Naive thymus-derived CD4-positive, alpha-beta T cell (primary cell): ENCODE data around the gene TYRP1. TPM values are rescaled to one million over a fixed set of nuclear protein-coding genes. Genes with fewer than 3 reads are reported as not detected.

Source experiments
- ATAC-seq: fragments of 150-1000 bp; cut with Tn5 transposase; 2 replicates; pipeline ENCODE4 v1.10.0; 2021; ENCODE audit warnings: mild to moderate bottlenecking, moderate library complexity
- CTCF ChIA-PET: fragments of 350-600 bp; sonication (Branson Sonifier 250); formaldehyde crosslinking; loops from one replicate; lab custom pipeline; 2021; ENCODE audit warnings: antibody characterized with exemption; lab: Charles Lee
- POLR2A ChIA-PET: fragments of 350-600 bp; sonication (Branson Sonifier 250); formaldehyde crosslinking; loops from one replicate; lab custom pipeline; 2021; ENCODE audit warnings: antibody characterized with exemption, inconsistent platforms; lab: Charles Lee
- DNase-seq, 9 donors: peaks; one replicate each; pipeline versions ENCODE4 v3.0.0 to v3.0.0-alpha.2; 2020 to 2022; ENCODE audit warnings: mixed read lengths in 1 of 9
- H3K27ac ChIP-seq: one replicate; pipeline ENCODE4 v1.7.0; 2013; ENCODE audit warnings: mild to moderate bottlenecking, low read depth, low read length, moderate library complexity
- H3K27me3 ChIP-seq, 2 donors: one replicate each; pipeline ENCODE4 v1.7.0; 2013; ENCODE audit warnings: low read length in 2 of 2, mild to moderate bottlenecking in 2 of 2, moderate library complexity in 2 of 2; ENCODE audit not compliant: control insufficient read depth in 2 of 2, insufficient read depth in 2 of 2
- H3K36me3 ChIP-seq, 3 experiments: 1 replicate in 2 of 3; 2 replicates in 1 of 3; pipeline ENCODE4 v1.7.0; 2013; ENCODE audit warnings: low read length in 3 of 3, mild to moderate bottlenecking in 3 of 3, moderate library complexity in 1 of 3; ENCODE audit not compliant: insufficient read depth in 3 of 3, control insufficient read depth in 2 of 3
- H3K4me1 ChIP-seq, 2 donors: one replicate each; pipeline ENCODE4 v1.7.0; 2013; ENCODE audit warnings: low read length in 2 of 2, mild to moderate bottlenecking in 2 of 2, moderate library complexity in 1 of 2; ENCODE audit not compliant: control insufficient read depth in 2 of 2, insufficient read depth in 2 of 2
- H3K4me3 ChIP-seq: 2 replicates; pipeline ENCODE4 v1.7.0; 2013; ENCODE audit warnings: mild to moderate bottlenecking, low read length
- H3K9me3 ChIP-seq, 3 experiments: 1 replicate in 2 of 3; 2 replicates in 1 of 3; pipeline ENCODE4 v1.7.0; 2013; ENCODE audit warnings: low read length in 3 of 3; ENCODE audit not compliant: control insufficient read depth in 2 of 3
- H3K27ac Mint-ChIP-seq, 9 donors: one replicate each; pipeline ENCODE4 v1.8.0; 2020 to 2022; ENCODE audit warnings: mixed read lengths in 9 of 9, mild to moderate bottlenecking in 8 of 9, moderate library complexity in 5 of 9, inconsistent platforms in 2 of 9
- H3K27me3 Mint-ChIP-seq, 5 donors: one replicate each; pipeline ENCODE4 v1.8.0; 2021 to 2022; ENCODE audit warnings: mixed read lengths in 5 of 5, mild to moderate bottlenecking in 1 of 5
- H3K36me3 Mint-ChIP-seq, 5 donors: one replicate each; pipeline ENCODE4 v1.8.0; 2020 to 2022; ENCODE audit warnings: mixed read lengths in 5 of 5, mild to moderate bottlenecking in 3 of 5, inconsistent platforms in 1 of 5
- H3K4me1 Mint-ChIP-seq, 7 donors: one replicate each; pipeline ENCODE4 v1.8.0; 2020 to 2022; ENCODE audit warnings: mixed read lengths in 7 of 7, mild to moderate bottlenecking in 3 of 7, inconsistent platforms in 1 of 7
- H3K4me3 Mint-ChIP-seq, 10 donors: one replicate each; pipeline ENCODE4 v1.8.0; 2020 to 2022; ENCODE audit warnings: mild to moderate bottlenecking in 10 of 10, mixed read lengths in 10 of 10, moderate library complexity in 6 of 10, inconsistent platforms in 2 of 10
- H3K9me3 Mint-ChIP-seq, 11 donors: one replicate each; pipeline ENCODE4 v1.8.0; 2020 to 2022; ENCODE audit warnings: mixed read lengths in 11 of 11, mild to moderate bottlenecking in 4 of 11, inconsistent platforms in 1 of 11, moderate library complexity in 1 of 11
- intact Hi-C, 2 donors: fragments of 100-400 bp; cut with micrococcal nuclease; formaldehyde crosslinking; loops; one replicate each; pipeline ENCODE4 v1.15.1; 2023
- polyA plus RNA-seq, 2 donors: library from polyadenylated mRNA; unstranded; fragments of 300-500 nt; fragmentation: Illumina TruSeq; gene quantifications; one replicate each; pipeline ENCODE4 v1.2.3, GENCODE V29; 2021
- total RNA-seq, 6 experiments: library from RNA in 5 of 6; stranded (reverse) in 5 of 6; gene quantifications; 1 replicate in 5 of 6; 2 replicates in 1 of 6; pipeline ENCODE4 v1.2.3 and lab custom pipeline; 2021 to 2026

TYRP1 gene
- total and polyA plus RNA-seq, 7 experiments from 2014 or later: not detected

DNA sequence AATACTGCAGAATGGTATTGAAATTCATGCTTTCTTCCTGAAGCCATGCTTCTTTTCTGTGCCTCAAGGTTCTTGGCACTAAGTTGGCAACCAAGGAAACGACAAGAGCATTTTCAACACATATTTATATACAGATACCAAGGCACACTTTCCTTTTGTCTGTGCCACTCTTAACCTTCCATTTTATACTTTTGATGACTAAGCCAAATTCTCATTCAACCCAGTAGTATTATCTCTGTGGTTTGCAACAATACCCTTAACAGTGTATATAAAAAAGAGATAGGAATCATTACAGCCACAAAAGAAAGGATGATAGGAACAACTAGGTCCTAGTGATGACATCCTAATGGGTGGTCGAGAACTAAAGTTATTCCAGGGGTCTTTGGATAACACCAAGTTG is 36.0 kb upstream of the TYRP1 start:
- ChIA-PET POLR2A (no interaction called here), CTCF (no interaction called here)
- intact Hi-C loops: no loop called here
- Histone ChIP-seq H3K4me1 (no peaks in the 10 kb centered on the region), H3K27ac (no peak overlapping the region), H3K4me3 (no peak overlapping the region), H3K27me3 (no peaks in the 10 kb centered on the region), H3K9me3 (peaks cover 0 to 4% (median 0%) of the 10 kb centered on the region in 3 experiments), H3K36me3 (no peaks in the 10 kb centered on the region)
- DNase-seq: no peak
- peaks cover 2 to 25% (median 7%) of the 10 kb centered on the region in 11 donors for H3K9me3 Mint-ChIP-seq
- ATAC-seq: no peak
- H3K27ac Mint-ChIP-seq: no peak overlapping the region
- no peaks in the 10 kb centered on the region for H3K4me1 Mint-ChIP-seq
- H3K27me3 Mint-ChIP-seq: no peaks in the 10 kb centered on the region
- H3K4me3 Mint-ChIP-seq: no peak overlapping the region
- no peaks in the 10 kb centered on the region for H3K36me3 Mint-ChIP-seq

DNA sequence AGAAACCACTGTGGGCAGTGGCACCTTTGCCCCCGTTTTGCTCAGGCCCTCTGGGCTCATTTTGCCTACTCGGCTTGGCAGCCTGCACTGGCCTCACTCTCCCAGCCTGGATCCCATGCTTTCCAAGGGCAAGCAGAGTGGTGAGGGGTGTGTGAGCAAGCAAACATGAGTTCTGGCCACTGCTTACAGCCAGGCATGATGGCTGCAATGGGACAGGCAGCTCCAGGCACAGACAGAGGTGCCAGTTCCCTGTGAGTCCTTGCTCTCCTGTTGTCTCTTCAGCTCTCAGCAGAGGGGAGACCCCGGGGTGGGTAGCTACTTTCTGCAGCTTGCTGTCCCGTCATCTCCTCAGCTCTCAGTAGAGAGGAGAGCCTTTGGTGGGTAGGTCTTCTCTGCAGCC is 35.2 kb upstream of the TYRP1 start:
- Histone ChIP-seq H3K4me3 (no peak overlapping the region), H3K27me3 (no peaks in the 10 kb centered on the region), H3K27ac (no peak overlapping the region), H3K4me1 (no peaks in the 10 kb centered on the region), H3K9me3 (peaks cover 0 to 4% (median 0%) of the 10 kb centered on the region in 3 experiments), H3K36me3 (no peaks in the 10 kb centered on the region)
- no peak overlapping the region for H3K27ac Mint-ChIP-seq
- no peaks in the 10 kb centered on the region for H3K27me3 Mint-ChIP-seq
- peaks cover 2 to 28% (median 7%) of the 10 kb centered on the region in 11 donors for H3K9me3 Mint-ChIP-seq
- DNase-seq (no peak), ATAC-seq (no peak)
- no peak overlapping the region for H3K4me3 Mint-ChIP-seq
- H3K4me1 Mint-ChIP-seq: no peaks in the 10 kb centered on the region
- CTCF ChIA-PET: no interaction called here
- H3K36me3 Mint-ChIP-seq: peaks cover 0 to 3% (median 0%) of the 10 kb centered on the region in 5 donors
- POLR2A ChIA-PET: no interaction called here
- intact Hi-C loops: no loop called here

DNA sequence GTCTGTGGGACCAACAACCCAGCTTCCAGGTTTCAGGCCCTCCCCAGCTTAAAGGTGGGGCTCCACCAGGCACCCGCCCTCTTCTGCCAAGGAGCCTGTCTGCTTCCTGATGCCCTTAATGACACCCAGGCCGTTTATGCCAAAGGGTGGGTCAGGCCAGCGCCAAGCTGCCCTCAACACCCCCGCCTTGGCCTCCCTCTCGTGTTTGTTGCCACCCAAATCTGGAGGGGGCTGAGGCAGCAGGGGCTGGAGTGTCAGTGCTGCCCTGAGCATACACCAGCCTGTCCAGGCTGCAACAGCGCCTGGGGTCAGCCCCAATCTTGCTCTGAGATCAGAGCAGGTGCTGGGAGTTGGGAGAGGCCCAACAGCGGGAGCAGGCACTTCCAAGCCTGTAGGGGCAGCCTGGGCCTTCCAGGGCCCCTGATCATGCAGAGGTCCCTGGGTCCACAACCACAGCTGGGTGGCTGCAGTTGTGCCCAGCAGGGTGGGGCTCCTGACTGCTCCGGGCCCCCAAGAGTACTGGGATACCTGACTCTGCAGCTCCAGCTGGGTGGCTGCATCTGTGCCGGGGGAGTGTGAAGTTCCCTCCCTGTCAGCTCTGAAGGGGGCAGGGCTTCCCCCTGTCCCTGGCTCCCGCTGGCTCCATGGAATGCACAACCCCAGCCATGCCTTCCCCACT is 34.5 kb upstream of the TYRP1 start:
- H3K4me3 ChIP-seq: no peak overlapping the region
- ChIA-PET POLR2A (no interaction called here), CTCF (no interaction called here)
- no peak overlapping the region for H3K27ac ChIP-seq
- no peak for ATAC-seq
- Mint-ChIP-seq H3K27me3 (no peaks in the 10 kb centered on the region), H3K36me3 (peaks cover 0 to 4% (median 0%) of the 10 kb centered on the region in 5 donors), H3K9me3 (peaks cover 2 to 28% (median 6%) of the 10 kb centered on the region in 11 donors), H3K4me1 (no peaks in the 10 kb centered on the region), H3K4me3 (no peak overlapping the region), H3K27ac (no peak overlapping the region)
- no peak for DNase-seq
- H3K9me3 ChIP-seq: peaks cover 0 to 4% (median 0%) of the 10 kb centered on the region in 3 experiments
- no peaks in the 10 kb centered on the region for H3K27me3 ChIP-seq
- H3K4me1 ChIP-seq: no peaks in the 10 kb centered on the region
- intact Hi-C loops: no loop called here
- H3K36me3 ChIP-seq: no peaks in the 10 kb centered on the region

DNA sequence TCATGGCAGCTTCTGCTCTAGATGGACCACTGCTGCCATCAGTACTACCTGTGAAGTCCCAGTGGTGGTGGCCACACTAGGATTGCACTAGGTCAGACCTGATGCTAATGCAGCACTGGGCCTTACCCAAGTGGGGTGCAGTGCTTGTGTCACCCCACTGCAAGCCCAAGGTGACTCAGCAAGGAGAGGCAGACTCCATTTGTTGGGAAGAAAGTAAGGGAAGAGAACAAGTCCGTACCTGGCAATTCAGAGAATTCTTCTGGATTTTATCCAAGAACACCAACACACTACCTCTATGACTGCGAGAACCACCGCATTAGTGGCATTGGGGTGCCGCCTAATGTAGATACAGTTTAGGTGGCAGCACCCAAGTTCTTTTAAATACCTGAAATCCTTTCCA is 34.0 kb upstream of the TYRP1 start:
- no peaks in the 10 kb centered on the region for H3K4me1 ChIP-seq
- no peak for DNase-seq
- H3K27ac Mint-ChIP-seq: no peak overlapping the region
- H3K4me3 ChIP-seq: no peak overlapping the region
- CTCF ChIA-PET: no interaction called here
- peaks cover 0 to 4% (median 0%) of the 10 kb centered on the region in 3 experiments for H3K9me3 ChIP-seq
- peaks cover 2 to 32% (median 7%) of the 10 kb centered on the region in 11 donors for H3K9me3 Mint-ChIP-seq
- peaks cover 0 to 4% (median 0%) of the 10 kb centered on the region in 5 donors for H3K36me3 Mint-ChIP-seq
- H3K27ac ChIP-seq: no peak overlapping the region
- no peaks in the 10 kb centered on the region for H3K4me1 Mint-ChIP-seq
- no peaks in the 10 kb centered on the region for H3K27me3 Mint-ChIP-seq
- no peak for ATAC-seq
- H3K36me3 ChIP-seq: no peaks in the 10 kb centered on the region
- H3K27me3 ChIP-seq: no peaks in the 10 kb centered on the region
- POLR2A ChIA-PET: no interaction called here
- intact Hi-C loops: no loop called here
- H3K4me3 Mint-ChIP-seq: no peak overlapping the region

DNA sequence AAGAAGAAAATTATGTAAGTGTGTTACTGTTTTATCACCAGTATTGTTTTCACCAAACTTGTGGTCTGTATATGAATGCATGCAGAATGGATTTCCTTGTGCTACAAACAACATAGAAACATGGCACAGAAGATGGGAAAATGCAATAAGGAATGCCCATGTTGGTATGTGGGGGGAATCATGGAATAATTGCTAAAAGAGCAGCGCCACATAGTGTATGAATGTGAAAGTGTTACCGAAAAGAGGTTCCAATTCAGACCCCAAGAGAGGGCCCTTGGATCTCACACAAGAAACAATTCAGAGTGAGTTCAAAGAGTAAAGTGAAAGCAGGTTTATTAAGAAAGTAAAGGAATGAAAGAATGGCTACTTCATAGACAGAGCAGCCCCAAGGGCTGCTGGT is 26.4 kb upstream of the TYRP1 start:
- no peaks in the 10 kb centered on the region for H3K27me3 Mint-ChIP-seq
- no peak overlapping the region for H3K27ac Mint-ChIP-seq
- peaks cover 0 to 33% (median 5%) of the 10 kb centered on the region in 11 donors for H3K9me3 Mint-ChIP-seq
- intact Hi-C loops: loop anchor here in 1 of 2 donors (10.0 kb wide), 1 partner anchor 82 kb away; no protein-coding TSS in a partner anchor
- ChIA-PET CTCF (no interaction called here), POLR2A (no interaction called here)
- no peaks in the 10 kb centered on the region for H3K36me3 ChIP-seq
- H3K4me1 Mint-ChIP-seq: no peaks in the 10 kb centered on the region
- H3K36me3 Mint-ChIP-seq: peaks cover 0 to 4% (median 0%) of the 10 kb centered on the region in 5 donors
- H3K27me3 ChIP-seq: no peaks in the 10 kb centered on the region
- H3K27ac ChIP-seq: no peak overlapping the region
- H3K4me3 ChIP-seq: no peak overlapping the region
- H3K9me3 ChIP-seq: no peaks in the 10 kb centered on the region
- no peak for ATAC-seq
- DNase-seq: no peak
- H3K4me1 ChIP-seq: no peaks in the 10 kb centered on the region
- no peak overlapping the region for H3K4me3 Mint-ChIP-seq

DNA sequence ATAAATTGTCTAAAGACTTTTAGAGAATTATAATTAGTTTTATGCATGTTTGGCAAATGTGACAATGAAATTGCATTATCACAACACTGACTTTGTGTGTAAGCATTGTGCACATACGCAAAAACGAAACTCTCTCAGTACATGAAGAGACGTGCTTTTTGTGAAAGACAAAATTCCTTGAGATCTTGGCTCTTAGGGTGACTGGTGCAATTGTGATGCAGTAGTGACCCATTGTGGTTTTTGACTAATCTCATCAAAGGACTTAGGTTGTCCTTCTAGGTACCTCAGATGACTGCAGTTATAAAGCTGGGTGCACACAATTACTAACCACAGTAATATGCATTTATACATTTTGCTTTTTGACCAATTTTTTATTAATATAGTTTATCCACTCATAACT is 25.3 kb upstream of the TYRP1 start:
- H3K36me3 ChIP-seq: no peaks in the 10 kb centered on the region
- no peak overlapping the region for H3K4me3 ChIP-seq
- H3K27ac Mint-ChIP-seq: no peak overlapping the region
- DNase-seq (no peak), ATAC-seq (no peak)
- no peaks in the 10 kb centered on the region for H3K4me1 Mint-ChIP-seq
- no peaks in the 10 kb centered on the region for H3K4me1 ChIP-seq
- H3K27ac ChIP-seq: no peak overlapping the region
- peaks cover 0 to 2% (median 0%) of the 10 kb centered on the region in 5 donors for H3K36me3 Mint-ChIP-seq
- H3K27me3 Mint-ChIP-seq: no peaks in the 10 kb centered on the region
- H3K27me3 ChIP-seq: no peaks in the 10 kb centered on the region
- ChIA-PET CTCF (no interaction called here), POLR2A (no interaction called here)
- H3K4me3 Mint-ChIP-seq: no peak overlapping the region
- intact Hi-C loops: loop anchor here in 1 of 2 donors (10.0 kb wide), 1 partner anchor 83 kb away; no protein-coding TSS in a partner anchor
- peaks cover 0 to 22% (median 5%) of the 10 kb centered on the region in 11 donors for H3K9me3 Mint-ChIP-seq
- H3K9me3 ChIP-seq: no peaks in the 10 kb centered on the region

DNA sequence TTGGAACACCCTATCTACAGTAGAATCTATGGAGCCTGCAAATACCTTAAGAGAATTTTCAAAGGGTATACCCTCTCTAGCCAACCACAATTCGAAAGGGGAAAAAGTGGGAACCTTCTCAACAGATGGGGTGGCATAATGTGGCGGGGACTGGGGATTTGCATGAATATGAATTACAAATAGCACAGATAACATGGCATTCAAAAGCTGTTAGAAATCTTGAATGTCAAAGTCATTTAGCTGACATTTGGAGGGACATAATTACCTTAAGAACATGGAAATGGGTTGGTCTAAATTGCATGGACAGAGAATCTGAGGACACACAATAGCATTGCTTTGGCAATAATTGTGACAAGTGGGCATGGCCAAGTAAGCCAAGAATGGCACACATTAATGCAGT is 23.2 kb upstream of the TYRP1 start:
- H3K36me3 ChIP-seq: no peaks in the 10 kb centered on the region
- no peaks in the 10 kb centered on the region for H3K27me3 Mint-ChIP-seq
- DNase-seq: no peak
- ChIA-PET CTCF (no interaction called here), POLR2A (no interaction called here)
- no peak overlapping the region for H3K4me3 ChIP-seq
- H3K4me1 Mint-ChIP-seq: no peaks in the 10 kb centered on the region
- H3K36me3 Mint-ChIP-seq: no peaks in the 10 kb centered on the region
- H3K9me3 ChIP-seq: no peaks in the 10 kb centered on the region
- no peaks in the 10 kb centered on the region for H3K4me1 ChIP-seq
- H3K4me3 Mint-ChIP-seq: no peak overlapping the region
- ATAC-seq: no peak
- intact Hi-C loops: no loop called here
- no peak overlapping the region for H3K27ac Mint-ChIP-seq
- H3K27ac ChIP-seq: no peak overlapping the region
- H3K27me3 ChIP-seq: no peaks in the 10 kb centered on the region
- peaks cover 0 to 19% (median 2%) of the 10 kb centered on the region in 11 donors for H3K9me3 Mint-ChIP-seq
